HG03039 (cell line): Measurements from ENCODE around the gene HEPACAM.

Source experiments
- ATAC-seq: cut with Tn5 transposase; IDR thresholded peaks from one replicate; pipeline ENCODE4 v1.9.1; 2021; ENCODE audit warnings: mild to moderate bottlenecking, moderate library complexity; ENCODE audit not compliant: unreplicated experiment

HEPACAM gene

DNA sequence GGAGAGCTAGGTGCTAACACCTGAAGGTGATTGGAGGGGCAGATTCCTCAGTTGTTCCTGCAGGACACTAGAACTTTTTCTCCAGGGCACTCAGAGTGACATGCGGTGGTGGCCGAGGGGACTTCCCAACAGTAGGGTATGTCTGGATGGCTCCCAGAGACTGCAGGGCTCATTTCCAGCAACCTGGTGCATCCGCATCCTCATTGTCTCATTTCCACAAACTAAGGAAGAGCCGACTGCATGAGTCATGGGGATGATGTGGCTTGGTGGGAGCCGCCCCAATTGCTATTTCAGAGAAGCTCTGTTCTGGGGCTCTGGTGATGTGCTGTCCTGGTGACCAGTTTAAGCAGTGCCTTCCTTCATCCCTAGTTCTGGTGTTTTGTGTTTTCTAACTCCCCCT lies 35.4 kb downstream of the HEPACAM start:
- no peak for ATAC-seq

- no peak for ATAC-seq
Measured at GRCh38 chr11:124899383-124900145, 36.3 kb downstream of the HEPACAM start.

DNA sequence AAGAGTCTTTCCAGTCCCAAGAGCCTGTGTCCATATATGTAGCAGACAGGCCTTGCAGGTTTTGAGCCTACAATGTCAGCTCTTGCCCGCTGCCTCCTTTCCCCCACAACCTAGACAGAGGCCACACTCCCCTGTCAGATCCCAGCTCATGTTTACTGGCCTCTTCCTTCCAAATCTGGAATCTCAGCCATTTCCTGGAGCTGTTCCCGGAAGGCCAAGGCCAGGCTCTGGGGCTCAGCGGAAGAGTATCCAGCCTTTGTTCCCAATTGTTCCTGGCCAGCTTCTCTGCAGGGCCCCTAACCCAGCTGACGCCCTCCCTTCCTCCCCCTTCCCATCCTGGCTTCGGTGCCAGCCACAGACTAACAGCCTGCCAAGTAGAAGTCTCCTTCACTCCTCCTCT lies 37.1 kb downstream of the HEPACAM start:
- ATAC-seq = no peak

GRCh38 chr11:124898263-124898680 lies 37.6 kb downstream of the HEPACAM start:
- no peak for ATAC-seq

GRCh38 chr11:124897674-124898262 lies 38.1 kb downstream of the HEPACAM start, which contains the start of gene ROBO4:
Gene ROBO4, minus strand, starts transcription at chr11:124897865. Its CDS starts 70 bp downstream, at chr11:124897795.
- ATAC-seq = no peak

GRCh38 chr11:124896821-124897391 lies 38.9 kb downstream of the HEPACAM start:
- no peak for ATAC-seq

DNA sequence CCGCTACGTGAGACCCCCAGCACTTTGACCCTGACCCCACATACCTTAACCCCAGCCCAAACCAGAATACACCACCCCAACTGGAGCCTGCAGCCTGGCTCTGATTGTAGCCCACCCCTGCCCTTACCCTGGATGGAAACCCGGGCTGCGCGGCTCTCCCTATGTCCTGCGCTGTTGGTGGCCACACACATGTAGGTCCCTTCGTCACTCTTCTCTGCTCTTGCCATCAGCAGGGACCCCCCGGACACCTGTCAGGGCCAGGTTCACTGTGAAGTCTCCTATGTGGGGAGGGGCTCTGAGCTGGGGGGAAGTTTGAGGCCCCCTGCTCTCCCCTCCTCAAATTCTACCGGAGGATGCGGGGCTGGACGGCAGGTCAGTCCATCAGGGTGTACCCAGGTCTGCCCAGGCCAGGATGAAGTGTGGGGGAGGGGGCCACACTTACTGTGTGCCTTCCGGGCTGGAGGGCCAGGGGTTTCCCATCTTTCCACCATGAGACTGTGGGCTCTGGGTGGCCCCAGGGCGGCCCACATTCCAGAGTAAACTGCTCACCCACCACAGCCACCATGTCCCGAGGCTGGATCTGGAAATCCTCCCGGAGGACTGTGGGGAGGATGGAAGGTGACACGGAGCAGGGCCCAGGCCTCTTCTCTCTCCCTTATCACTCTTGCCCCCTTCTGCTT lies 39.6 kb downstream of the HEPACAM start:
- ATAC-seq = no peak

GRCh38 chr11:124895471-124895971 lies 40.3 kb downstream of the HEPACAM start:
- ATAC-seq = no peak

DNA sequence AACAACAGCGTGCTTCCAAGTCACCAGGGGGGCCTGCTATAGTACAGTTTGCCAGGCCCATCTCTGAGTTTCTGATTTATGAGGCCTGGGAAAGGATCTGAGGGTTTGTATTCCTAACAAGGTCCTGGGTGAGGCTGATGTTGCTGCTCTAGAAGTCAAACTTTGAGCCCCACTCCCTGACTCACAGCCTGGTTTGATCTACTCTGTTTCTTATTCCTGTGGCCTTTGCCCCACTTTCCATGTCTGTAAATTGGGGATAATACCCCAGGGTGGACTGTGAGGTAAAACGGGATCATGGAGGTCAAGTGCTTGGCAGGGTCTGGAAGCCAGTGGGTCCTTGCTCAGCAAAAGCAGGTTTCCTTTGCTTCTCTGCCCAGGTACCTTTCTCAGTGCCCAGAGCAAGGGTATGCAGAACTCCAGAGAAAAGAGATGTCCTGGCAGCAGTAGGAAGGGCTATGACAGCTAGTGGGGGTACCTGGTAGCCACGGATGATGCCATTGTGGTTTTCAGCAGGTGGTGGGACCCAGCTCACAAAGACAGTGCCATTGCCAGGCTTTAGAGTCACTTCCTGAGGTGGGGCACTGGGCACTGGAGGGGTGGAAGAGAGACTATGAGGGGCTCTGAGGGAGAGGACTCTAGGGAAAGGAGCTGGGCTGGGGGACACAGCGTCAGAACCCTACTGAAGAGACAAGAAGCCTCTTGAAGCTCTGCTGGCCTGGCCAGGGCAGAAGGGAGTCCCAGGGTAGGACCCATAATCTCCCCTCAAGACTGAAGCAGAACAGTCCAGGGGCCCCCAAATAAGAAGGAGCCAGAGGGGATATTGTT lies 41.0 kb downstream of the HEPACAM start:
- ATAC-seq = no peak

GRCh38 chr11:124893781-124894401 lies 42.0 kb downstream of the HEPACAM start:
- no peak for ATAC-seq

- no peak for ATAC-seq
Measured at GRCh38 chr11:124892750-124893454, 42.9 kb downstream of the HEPACAM start.

GRCh38 chr11:124892146-124892545 lies 43.7 kb downstream of the HEPACAM start:
- ATAC-seq = no peak

- no peak for ATAC-seq
Measured at GRCh38 chr11:124891373-124891861, 44.4 kb downstream of the HEPACAM start.

GRCh38 chr11:124890683-124891372 lies 45.0 kb downstream of the HEPACAM start:
- no peak for ATAC-seq

GRCh38 chr11:124890151-124890550 lies 45.7 kb downstream of the HEPACAM start:
- ATAC-seq = no peak

DNA sequence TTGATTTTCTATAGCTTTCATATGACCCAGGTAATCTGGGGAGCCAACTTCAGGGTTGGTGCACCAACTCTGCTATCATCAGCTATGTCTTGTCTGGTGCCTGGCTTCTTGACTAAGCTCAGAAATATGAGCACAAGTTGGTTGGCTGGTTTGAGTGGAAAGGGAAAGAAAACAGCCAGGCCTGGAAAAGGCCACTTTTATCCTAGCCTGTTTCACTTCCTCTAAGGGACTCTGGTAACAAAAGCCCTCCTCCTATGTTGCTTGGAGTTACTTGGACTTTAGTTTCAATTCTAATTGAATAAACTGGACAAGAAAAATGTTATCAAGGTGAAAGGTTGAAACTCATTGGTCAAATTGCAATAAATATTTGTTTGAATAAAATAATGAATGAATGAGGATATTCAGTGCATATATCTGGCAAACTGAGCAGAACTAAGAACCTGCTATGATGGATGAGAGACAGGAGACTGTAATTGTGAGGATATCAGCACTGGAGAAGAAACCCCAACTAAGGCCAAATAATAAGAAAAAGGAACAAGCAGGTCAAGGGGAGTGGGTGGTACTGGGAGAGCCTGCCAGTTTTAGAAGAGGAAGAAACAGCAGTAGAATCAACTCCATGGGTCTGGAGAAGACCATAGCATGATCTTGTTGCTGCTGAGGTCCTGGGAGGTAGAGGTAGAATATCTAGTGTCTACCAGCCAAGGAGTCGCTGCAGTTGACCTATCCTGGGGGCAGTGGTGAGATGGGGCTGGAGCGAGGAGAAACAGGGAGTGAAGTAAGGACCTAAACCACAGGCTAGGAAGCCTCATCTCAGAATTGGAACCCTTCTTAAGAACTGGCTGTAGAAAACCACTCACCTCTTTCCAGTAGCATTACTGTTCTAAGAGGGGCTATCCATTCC lies 46.4 kb downstream of the HEPACAM start:
- no peak for ATAC-seq

GRCh38 chr11:124887667-124888013 lies 48.2 kb downstream of the HEPACAM start:
- no peak for ATAC-seq
